Tibial nerve (tissue), 4 donors: ENCODE data around the gene XPC. TPM values are rescaled to one million over a fixed set of nuclear protein-coding genes. Genes with fewer than 3 reads are reported as not detected.

Experiments used
- DNase-seq, 2 donors: peaks; one replicate each; pipeline ENCODE4 v3.0.0-alpha.2; 2019; ENCODE audit warnings: low spot score in 2 of 2
- H3K27ac ChIP-seq, 4 donors: fragments of 200-600 bp; sonication (generic) in 3 of 4; one replicate each; pipeline ENCODE4 v1.5.1; 2017 to 2019; ENCODE audit warnings: mild to moderate bottlenecking in 1 of 4
- H3K27me3 ChIP-seq, 2 donors: fragments of 200-600 bp; sonication (generic) in 1 of 2; one replicate each; pipeline versions ENCODE4 v1.5.1 to v1.6.0; 2017 to 2019
- H3K36me3 ChIP-seq, 3 donors: fragments of 200-600 bp; sonication (generic); one replicate each; pipeline ENCODE4 v1.5.1; 2018 to 2019
- H3K4me1 ChIP-seq, 4 donors: fragments of 200-600 bp; sonication (generic) in 3 of 4; one replicate each; pipeline ENCODE4 v1.5.1; 2017 to 2019
- H3K4me3 ChIP-seq, 4 donors: fragments of 200-600 bp; sonication (generic) in 3 of 4; one replicate each; pipeline ENCODE4 v1.5.1; 2017 to 2019; ENCODE audit warnings: mild to moderate bottlenecking in 1 of 4, moderate library complexity in 1 of 4
- H3K9me3 ChIP-seq, 4 donors: fragments of 200-600 bp; sonication (generic) in 3 of 4; one replicate each; pipeline ENCODE4 v1.5.1; 2017 to 2019
- CTCF ChIP-seq, 5 experiments: fragments of 200-600 bp in 3 of 5; fragments of 450-650 bp in 2 of 5; sonication (generic) in 3 of 5; IDR thresholded peaks; one replicate each; pipeline ENCODE4 v1.5.1; 2016 to 2019; ENCODE audit warnings: antibody characterized with exemption in 5 of 5, mild to moderate bottlenecking in 3 of 5, moderate library complexity in 2 of 5
- EP300 ChIP-seq, 2 donors: sonication (generic); formaldehyde crosslinking; IDR thresholded peaks; one replicate each; pipeline ENCODE4 v1.6.1; 2017; ENCODE audit warnings: antibody characterized with exemption in 2 of 2, mild to moderate bottlenecking in 1 of 2
- POLR2A ChIP-seq, 2 donors: fragments of 450-650 bp; IDR thresholded peaks; one replicate each; pipeline ENCODE4 v1.6.1; 2017; ENCODE audit warnings: antibody characterized with exemption in 2 of 2, mild to moderate bottlenecking in 2 of 2, moderate library complexity in 2 of 2
- WGBS, 2 donors: methylation state at CpG; one replicate each; pipeline ENCODE4 v1.1.5; 2018; 5-methylcytosine and 5-hydroxymethylcytosine counted together
- total RNA-seq, 4 donors: library from RNA; depleted of rRNA; stranded (reverse); fragments of >200 nt; gene quantifications; one replicate each; pipeline ENCODE4 v1.1.0, GENCODE V29; 2016

Gene XPC
- total RNA-seq, 4 donors from 2014 or later, result 47.7 to 77.1 (median 61.3) TPM

DNA sequence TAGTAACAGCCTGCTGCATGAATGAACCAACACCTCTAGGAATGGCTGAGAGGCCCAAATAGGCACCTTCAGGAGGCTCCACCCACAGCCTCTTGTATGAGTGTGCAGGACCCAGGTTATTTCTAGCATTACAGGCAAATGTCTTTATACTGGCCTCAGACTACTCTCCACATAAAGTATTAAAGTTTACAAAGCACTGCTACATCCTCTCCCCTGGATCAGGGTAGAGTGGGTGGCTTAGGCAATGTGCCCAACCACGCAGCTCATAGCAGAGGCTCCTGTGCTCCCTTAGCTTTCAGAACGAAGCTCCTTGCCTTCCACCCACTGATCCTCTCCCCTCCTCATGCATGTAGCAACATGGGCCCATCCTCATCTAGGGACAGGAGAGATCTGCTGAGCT, 37.3 kb downstream of the XPC start:
- no peak overlapping the region for H3K4me3 ChIP-seq
- no peaks in the 10 kb centered on the region for H3K27me3 ChIP-seq
- 57 to 64% methylated on average over 2 of the region's 2 CpGs for WGBS, 2 donors
- TF ChIP-seq EP300 (IDR thresholded peaks at IDR 0.05), result no peak
- TF ChIP-seq POLR2A (IDR thresholded peaks at IDR 0.05), result no peak
- DNase-seq, result no peak
- H3K9me3 ChIP-seq, result no peaks in the 10 kb centered on the region
- H3K27ac ChIP-seq, result peak overlapping the region in 2 of 4 donors; percentile 6 to 94
- H3K4me1 ChIP-seq, result peaks cover 0 to 67% (median 31%) of the 10 kb centered on the region in 4 donors
- peaks cover 0 to 68% (median 3%) of the 10 kb centered on the region in 3 donors for H3K36me3 ChIP-seq

DNA sequence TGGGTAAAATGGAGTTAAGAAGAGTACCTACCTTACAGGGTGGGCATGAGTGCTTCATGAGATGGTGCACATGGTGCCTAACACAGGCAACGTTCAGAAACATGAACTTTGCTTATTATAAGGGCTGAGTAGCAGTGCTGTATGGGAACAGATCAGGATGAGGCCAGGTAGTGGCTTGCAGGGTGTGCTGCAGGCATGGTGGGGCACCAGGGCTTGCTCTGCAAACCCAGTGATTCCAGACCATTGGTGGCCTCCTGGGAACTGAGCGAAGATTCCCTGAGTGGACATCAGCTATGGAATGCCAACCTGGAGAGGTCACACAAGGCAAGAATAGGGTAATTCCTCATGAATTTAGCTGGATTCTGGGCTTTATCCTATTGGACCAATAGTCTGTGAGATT, 37.7 kb downstream of the XPC start:
- Histone ChIP-seq H3K27ac (peak overlapping the region in 2 of 4 donors; percentile 6 to 94), H3K27me3 (no peaks in the 10 kb centered on the region), H3K4me1 (peaks cover 0 to 62% (median 29%) of the 10 kb centered on the region in 4 donors), H3K36me3 (peaks cover 0 to 68% (median 4%) of the 10 kb centered on the region in 3 donors), H3K9me3 (no peaks in the 10 kb centered on the region), H3K4me3 (no peak overlapping the region)
- 84 to 92% methylated on average over 2 of the region's 2 CpGs for WGBS, 2 donors
- DNase-seq, result no peak
- no peak for TF ChIP-seq CTCF (IDR thresholded peaks at IDR 0.05)
- TF ChIP-seq EP300 (IDR thresholded peaks at IDR 0.05), result no peak
- TF ChIP-seq POLR2A (IDR thresholded peaks at IDR 0.05), result no peak

DNA sequence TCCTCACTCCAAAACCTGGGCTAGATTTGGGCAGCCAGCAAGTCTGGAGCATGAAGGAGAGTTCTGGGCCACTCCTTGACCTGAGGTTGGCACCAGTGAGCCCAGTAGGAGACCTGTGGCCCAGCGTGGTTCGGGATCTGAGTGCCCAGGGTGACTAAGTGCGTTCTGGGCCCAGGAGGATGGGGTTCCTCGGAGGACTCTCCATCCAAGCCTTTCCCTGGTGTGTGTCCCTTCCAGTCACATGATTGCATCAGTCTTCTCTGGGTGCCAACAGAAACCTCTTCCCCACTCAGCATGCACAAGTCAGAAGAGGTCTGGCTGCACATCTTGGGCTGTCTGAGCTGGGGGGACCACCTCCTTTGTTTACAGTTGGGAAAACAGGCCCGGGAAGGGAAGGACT, 38.6 kb downstream of the XPC start:
- Histone ChIP-seq H3K4me3 (no peak overlapping the region), H3K27me3 (no peaks in the 10 kb centered on the region), H3K4me1 (peaks cover 0 to 53% (median 20%) of the 10 kb centered on the region in 4 donors), H3K27ac (peak overlapping the region in 1 of 4 donors; percentile 1), H3K36me3 (peaks cover 0 to 75% (median 10%) of the 10 kb centered on the region in 3 donors), H3K9me3 (no peaks in the 10 kb centered on the region)
- TF ChIP-seq CTCF (IDR thresholded peaks at IDR 0.05), result no peak
- DNase-seq, result no peak
- 81 to 83% methylated on average over 5 of the region's 5 CpGs for WGBS, 2 donors

GRCh38 chr3:14138878-14139655, 39.3 kb downstream of the XPC start:
- Histone ChIP-seq H3K4me1 (peaks cover 0 to 46% (median 15%) of the 10 kb centered on the region in 4 donors), H3K36me3 (peaks cover 0 to 82% (median 17%) of the 10 kb centered on the region in 3 donors), H3K27me3 (no peaks in the 10 kb centered on the region), H3K4me3 (no peak overlapping the region), H3K9me3 (no peaks in the 10 kb centered on the region), H3K27ac (peak overlapping the region in 1 of 4 donors; percentile 1)
- TF ChIP-seq EP300 (IDR thresholded peaks at IDR 0.05) (no peak), POLR2A (IDR thresholded peaks at IDR 0.05) (no peak), CTCF (IDR thresholded peaks at IDR 0.05) (no peak)
- WGBS, 2 donors, result 80 to 84% methylated on average over 10 to 14 of the region's 14 CpGs
- DNase-seq, result no peak

DNA sequence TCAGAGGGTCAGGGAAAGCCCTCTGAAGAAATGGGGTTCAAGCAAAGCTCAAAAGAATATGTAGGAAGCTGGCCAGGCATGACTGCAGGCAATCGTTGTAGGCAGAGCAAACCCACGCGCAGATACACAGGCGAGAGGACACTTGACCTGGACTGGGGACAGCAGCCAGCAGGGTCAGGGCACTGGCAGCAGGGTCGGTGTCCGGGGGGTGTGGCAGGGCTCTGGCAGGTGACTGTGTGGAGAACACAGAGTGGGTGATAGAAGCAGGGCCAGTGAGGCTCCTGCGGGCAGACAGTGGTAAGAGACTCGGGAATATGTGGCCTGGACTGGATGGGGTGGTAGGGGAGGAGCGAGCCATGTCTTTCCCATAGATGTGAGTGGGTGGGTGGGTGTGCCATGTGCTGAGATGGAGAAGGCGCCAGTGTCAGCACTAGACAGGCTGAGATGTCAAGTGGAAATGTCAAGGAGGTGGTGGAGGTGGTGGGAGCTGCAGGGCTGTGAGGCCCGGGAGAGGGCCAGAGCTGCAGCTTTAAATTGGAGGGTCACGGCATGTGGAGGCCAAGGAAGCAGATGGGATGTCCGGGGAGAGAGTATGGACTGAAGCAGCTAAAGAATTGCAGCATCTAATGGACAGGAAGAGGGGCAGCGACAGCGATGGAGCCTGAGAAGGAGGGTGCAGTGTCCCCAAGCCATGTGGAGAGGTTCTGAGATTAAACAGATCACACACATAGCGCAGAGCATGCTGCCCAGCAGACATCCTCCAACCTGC, 40.1 kb downstream of the XPC start:
- H3K27ac ChIP-seq, result peak overlapping the region in 2 of 4 donors; percentile 1 to 39
- H3K4me3 ChIP-seq, result no peak overlapping the region
- H3K36me3 ChIP-seq, result peaks cover under 1 to 90% (median 24%) of the 10 kb centered on the region in 3 donors
- H3K4me1 ChIP-seq, result peaks cover 0 to 38% (median 8%) of the 10 kb centered on the region in 4 donors
- no peaks in the 10 kb centered on the region for H3K9me3 ChIP-seq
- H3K27me3 ChIP-seq, result no peaks in the 10 kb centered on the region
- no peak for DNase-seq
- no peak for TF ChIP-seq CTCF (IDR thresholded peaks at IDR 0.05)
- no peak for TF ChIP-seq POLR2A (IDR thresholded peaks at IDR 0.05)
- TF ChIP-seq EP300 (IDR thresholded peaks at IDR 0.05), result no peak
- 76 to 78% methylated on average over 16 of the region's 16 CpGs for WGBS, 2 donors
